Stimulated activated CD8-positive, alpha-beta memory T cell treated with anti-CD3 and anti-CD28 coated beads, Interleukin-15, amount 100 ng/mL, for 24 hours (primary cell): Measurements from ENCODE around the gene TMEM190.

ENCODE experiments used
- DNase-seq: peaks from one replicate; pipeline ENCODE4 v3.0.0-alpha.2; 2020; ENCODE audit warnings: low read depth

The TMEM190 gene

GRCh38 chr19:55372316-55373081 is 4.1 kb upstream of the TMEM190 start:
- no peak for DNase-seq

DNA sequence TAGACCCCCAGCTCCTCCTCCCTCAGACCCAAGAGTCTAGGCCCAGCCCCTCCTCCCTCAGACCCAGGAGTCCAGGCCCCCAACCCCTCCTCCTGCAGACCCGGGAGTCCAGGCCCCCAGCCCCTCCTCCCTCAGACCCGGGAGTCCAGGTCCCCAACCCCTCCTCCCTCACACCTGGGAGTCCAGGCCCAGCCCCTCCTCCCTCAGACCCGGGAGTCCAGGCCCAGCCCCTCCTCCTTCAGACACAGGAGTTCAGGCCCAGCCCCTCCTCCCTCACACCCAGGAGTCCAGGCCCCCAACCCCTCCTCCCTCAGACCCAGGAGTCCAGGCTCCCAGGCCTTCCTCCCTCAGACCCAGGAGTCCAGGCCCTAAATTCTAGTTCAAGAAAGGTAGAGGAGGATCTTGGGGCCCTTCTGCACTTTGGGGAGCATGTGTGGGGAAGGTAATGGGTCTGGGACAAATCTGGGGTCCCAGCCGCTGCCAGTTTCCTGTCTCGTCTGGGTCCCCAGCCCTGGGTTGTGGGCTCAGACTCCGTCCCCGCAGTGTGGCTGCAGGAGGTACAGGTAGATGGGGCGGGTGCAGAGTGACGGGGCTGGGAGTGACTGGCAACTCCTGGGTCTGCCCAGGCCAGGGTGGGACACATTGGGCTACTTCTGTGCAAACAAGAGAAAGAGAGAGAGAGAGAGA is 3.2 kb upstream of the TMEM190 start:
- DNase-seq = no peak

DNA sequence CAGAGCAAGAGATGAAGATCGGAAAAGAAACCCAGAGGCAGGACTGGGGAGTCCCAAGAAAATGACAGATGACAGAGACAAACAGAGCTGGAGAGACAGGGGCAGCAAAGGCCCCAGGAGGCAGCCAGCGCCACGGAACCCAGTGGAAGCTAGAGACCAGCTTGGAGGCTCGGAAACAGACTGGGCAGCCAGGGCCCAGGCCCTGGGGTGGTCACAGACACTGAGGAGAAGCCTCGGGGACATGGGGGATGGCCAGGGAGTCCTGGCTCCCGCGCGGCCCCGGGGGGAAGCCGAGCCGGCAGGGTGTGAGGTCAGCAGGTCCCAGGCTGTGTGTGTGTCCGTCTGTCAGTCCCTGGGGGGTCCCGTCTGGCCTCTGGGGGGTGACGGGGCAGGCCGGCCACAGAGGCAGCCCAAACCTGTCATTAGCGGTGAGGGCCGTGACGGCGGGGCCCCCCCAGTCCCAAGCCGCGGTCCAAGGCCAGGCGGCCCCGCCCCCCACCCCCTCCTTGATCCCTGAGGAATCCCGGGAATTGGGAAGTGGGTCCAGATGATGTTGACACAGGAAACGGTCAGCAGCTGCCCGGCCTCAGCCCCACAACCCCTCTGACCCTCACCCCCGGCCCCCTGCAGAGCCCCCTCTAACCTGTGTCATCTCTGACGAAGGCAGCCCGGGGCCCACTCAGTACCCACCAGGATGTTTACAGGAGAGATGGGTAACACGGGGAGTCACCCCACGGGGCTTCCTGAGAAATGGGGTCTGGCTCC is 2.5 kb upstream of the TMEM190 start:
- DNase-seq = no peak

DNA sequence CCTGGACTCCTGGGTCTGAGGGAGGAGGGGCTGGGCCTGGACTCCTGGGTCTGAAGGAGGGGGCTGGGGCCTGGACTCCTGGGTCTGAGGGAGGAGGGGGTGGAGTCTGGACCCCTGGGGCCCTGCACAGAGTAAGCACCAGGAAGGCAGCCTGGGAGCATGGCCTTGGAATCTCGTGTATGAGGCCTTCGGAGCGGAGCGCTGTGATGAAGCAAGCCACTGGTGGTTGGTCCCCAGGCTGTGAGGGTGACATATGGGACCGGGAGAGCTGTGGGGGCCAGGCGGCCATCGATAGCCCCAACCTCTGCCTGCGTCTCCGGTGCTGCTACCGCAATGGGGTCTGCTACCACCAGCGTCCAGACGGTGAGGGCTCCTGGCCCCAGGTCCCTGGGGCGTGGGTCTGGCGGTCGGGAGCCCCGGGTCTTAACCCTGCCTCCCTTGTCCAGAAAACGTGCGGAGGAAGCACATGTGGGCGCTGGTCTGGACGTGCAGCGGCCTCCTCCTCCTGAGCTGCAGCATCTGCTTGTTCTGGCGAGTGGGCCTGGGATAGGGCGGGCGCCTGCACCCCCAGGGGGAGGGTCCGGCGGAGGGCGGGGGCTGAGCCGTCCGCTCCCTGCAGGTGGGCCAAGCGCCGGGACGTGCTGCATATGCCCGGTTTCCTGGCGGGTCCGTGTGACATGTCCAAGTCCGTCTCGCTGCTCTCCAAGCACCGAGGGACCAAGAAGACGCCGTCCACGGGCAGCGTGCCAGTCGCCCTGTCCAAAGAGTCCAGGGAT is 918 bp downstream of the TMEM190 start:
- no peak for DNase-seq

GRCh38 chr19:55379174-55379573 is 2.5 kb downstream of the TMEM190 start:
- DNase-seq = no peak

DNA sequence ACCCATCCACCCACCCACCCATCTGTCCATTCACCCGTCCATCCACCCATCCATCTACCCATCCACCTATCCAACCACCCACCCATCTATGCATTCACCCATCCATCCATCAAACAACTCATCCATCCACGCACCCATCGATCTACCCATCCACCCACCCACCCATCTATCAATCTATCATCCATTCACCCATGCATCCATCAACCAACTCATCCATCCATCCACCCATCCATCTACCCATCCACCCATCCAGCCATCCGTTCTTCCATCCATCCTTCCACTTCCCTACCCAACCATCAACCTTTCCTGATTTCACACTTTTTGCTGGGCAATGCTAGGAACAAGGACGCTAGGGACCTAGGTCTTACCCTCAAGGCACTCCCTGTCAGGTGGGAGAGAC is 5.4 kb downstream of the TMEM190 start:
- DNase-seq = no peak

DNA sequence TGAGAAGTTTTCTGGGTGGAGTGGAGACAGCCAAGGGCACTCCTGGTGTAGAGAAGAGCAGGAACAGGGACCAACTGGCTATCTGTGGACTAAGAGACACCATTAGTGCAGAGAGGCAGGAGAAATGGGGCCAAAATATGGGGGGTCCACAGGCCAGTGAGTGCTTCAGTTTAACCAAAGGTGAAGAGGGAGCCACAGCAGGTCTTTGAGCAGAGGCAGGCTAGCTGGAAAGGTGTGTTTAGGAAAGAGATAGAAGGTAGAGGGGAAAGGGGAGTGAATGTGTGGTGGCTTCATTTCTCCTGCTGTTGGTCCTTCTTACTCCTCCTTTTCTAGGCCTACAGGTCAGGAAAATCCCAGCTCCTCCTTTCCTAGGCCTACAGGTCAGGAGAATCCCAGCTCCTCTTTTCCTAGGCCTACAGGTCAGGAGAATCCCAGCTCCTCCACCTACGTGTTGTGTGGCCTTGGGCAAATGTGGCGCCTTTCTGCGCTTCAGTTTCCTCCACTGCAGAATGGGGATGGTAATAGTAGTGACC is 6.0 kb downstream of the TMEM190 start:
- DNase-seq = no peak

DNA sequence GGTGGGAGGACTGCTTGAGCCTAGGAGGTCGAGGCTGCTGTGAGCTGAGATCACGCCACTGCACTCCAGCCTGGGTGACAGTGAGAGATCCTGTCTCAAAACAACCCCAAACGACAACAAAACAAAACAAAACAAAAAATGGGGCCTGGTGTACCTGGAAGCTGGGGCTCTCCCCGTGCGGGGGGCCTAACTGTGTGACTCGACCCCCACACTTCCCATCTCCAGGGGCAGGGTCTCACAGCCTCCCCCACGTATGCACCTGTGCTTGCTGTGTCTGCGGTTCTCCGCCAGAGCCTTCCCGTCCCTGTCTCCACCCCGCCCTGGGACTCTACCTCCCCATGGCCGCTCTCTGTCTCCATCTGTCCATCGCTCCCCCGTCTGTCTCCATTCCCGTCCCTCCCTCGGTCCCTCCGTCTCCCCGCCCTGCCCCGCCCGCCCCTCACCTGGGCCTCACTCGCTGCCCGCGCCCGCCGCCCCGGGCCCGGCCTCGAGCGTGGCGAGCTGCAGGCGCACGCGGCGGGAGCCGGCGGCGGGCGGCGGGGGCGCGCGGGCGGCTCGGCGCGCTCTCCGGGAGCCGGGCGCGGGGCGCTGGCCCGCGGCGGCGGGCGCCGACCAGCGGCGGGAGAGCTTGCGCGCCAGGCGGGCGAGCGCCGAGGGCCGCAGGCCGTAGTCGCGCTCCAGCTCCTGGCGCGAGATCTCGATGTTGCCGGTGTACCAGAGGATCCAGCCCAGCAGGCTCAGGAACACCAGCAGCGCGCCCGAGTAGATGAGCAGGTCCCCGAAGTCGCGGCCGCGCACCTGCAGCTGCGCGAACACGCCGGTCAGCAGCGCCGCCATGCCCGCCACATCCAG is 6.9 kb downstream of the TMEM190 start:
- DNase-seq = no peak

DNA sequence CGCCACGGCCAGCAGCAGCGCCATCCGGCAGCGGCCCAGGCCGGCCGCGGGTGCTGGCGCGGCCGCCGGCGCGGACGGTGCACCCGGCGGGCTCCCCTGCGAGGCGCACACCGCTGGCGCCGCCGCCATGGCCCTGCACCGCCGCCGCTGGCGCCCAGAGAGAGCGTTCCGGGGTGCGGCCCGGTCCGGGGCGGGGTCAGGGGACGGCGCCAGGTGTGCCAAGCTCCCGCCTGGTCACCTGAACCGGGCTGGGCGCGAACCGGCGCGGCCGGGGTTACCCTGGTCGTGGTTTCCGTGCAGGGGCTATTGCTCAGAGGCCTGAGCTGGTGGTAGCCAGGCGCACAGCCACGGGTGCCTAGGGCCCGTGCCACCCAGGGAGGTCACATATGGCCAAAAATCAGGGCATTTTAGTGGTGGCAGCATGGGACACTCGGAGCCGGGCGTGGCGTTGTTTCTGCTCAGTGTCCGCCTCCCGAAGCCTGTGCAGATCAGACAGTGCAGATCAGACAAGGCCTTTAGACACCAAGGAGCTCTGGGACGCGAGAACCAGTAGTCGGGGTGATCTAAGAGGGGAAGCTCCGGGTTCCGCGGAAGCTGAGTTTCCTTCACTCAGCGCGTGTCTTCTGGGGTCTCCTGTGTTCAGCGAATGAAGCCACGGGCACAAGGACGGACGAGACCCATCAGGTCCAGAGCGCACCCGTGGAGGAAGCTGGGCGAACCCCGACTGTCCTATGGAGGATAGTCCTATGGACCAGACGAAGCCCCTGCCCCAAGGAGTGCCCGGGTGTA is 7.7 kb downstream of the TMEM190 start, which contains the start of gene TMEM238:
Gene TMEM238, minus strand, starts transcription at position 162 of the 789 bp plus-strand sequence. Its CDS starts 33 bp downstream, at position 129.
- no peak for DNase-seq

GRCh38 chr19:55384920-55385723 is 8.5 kb downstream of the TMEM190 start:
- peak; percentile 77 for DNase-seq

DNA sequence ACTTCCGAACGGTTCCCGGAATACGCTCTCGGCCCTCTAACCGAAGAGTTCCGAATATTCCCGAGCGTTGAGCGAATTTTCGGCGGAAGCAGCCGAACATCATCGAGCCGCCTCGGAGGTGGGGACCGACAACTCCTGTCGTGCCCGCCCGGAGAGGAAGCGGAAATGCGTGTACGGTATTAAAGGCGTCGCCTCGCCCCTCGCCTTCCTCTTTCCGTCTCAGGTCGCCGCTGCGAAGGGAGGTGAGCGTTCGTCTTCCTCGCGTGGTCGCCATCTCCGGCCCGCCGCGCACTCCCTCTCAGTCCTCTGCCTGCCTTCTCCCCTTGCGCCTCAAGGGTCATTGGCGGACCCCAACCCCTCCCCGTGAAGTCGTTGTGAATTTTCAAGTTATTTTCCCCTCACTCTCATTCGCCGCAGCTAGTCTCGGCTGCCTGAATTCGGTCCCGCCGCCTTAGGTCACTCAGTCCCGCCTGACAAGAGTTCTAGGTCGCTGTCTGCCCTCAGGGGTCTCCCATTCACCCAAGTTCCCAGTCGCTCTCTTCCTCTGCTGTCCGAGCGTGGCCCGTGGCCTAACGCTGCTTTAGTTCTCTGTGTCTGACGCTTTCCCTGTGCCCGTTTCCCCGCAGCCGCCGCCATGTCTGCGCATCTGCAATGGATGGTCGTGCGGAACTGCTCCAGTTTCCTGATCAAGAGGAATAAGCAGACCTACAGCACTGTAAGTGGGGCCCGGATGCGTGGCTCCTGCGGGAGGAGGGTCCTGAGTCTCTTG is 9.3 kb downstream of the TMEM190 start, which contains the start of gene RPL28:
Gene RPL28, plus strand, starts transcription at position 209 of the 769 bp plus-strand sequence. Its CDS starts 426 bp downstream, at position 635.
- peak; percentile 90 for DNase-seq

GRCh38 chr19:55386493-55386971 is 9.9 kb downstream of the TMEM190 start:
- no peak for DNase-seq

DNA sequence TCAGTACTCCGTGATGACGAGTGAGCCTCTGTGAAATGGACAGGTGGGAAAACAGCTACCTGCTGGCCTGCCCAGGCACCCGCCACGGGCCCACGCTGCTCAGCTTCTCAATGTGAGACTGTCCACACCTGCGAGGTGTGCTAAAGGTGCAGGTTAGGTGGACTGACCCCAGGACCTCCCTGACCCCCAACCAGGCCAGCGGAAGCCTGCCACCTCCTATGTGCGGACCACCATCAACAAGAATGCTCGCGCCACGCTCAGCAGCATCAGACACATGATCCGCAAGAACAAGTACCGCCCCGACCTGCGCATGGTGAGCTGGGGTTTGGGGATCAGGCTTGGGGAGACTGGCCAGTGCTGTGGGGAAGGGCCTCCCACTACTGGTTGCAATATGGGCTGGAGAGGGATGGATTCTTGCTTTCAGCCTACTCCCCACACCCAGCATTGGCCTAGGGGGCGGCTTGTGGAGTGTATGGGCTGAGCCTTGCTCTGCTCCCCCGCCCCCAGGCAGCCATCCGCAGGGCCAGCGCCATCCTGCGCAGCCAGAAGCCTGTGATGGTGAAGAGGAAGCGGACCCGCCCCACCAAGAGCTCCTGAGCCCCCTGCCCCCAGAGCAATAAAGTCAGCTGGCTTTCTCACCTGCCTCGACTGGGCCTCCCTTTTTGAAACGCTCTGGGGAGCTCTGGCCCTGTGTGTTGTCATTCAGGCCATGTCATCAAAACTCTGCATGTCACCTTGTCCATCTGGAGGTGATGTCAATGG is 11.3 kb downstream of the TMEM190 start:
- no peak for DNase-seq

DNA sequence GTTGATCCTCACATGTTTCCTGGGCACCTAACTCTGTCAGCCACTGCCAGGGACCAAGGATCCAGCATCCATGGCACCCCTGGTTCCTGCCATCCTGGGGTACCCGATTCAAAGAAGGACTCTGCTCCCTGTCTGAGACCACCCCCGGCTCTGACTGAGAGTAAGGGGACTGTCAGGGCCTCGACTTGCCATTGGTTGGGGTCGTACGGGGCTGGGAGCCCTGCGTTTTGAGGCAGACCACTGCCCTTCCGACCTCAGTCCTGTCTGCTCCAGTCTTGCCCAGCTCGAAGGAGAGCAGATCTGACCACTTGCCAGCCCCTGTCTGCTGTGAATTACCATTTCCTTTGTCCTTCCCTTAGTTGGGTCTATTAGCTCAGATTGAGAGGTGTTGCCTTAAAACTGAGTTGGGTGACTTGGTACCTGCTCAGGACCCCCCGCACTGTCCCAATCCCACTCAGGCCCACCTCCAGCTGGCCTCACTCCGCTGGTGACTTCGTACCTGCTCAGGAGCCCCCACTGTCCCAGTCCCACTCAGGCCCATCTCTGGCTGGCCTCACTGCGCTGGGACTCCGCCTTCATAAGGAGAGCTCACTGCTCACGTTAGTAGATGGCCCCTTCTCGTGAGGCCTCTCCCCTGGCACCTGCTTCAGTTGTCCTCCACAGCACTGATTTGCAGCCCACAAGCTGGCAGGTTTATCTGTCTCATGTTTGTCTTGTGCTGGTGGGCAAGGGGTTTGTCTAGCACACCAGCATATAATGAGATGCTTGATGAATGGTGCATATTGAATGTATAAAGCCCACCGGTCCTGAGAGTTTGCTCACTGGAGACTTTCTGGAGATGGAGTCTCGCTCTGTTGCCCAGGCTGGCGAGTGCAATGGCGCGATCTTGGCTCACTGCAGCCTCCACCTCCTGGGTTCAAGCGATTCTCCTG is 13.0 kb downstream of the TMEM190 start:
- no peak for DNase-seq

DNA sequence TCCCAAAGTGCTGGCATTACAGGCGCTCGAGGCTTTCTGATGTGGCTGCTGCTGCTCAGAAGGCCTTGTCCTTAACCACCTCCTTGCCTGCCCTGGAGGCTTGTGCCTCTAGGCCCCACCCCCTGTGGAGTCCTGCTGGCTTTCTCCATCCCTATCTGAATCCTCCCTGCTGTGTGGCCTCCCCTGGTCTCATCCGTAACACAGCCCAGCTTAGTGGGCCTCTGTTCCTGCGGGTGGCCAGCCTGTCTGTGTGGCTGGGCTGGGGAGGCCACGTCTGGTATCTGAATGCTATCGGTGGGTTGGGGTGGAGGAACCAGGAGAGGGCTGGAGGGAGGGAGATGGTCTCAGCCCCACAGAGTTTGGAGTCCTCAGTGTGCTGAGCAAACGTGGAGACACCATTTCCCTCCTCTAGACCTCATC is 13.8 kb downstream of the TMEM190 start:
- DNase-seq = no peak

DNA sequence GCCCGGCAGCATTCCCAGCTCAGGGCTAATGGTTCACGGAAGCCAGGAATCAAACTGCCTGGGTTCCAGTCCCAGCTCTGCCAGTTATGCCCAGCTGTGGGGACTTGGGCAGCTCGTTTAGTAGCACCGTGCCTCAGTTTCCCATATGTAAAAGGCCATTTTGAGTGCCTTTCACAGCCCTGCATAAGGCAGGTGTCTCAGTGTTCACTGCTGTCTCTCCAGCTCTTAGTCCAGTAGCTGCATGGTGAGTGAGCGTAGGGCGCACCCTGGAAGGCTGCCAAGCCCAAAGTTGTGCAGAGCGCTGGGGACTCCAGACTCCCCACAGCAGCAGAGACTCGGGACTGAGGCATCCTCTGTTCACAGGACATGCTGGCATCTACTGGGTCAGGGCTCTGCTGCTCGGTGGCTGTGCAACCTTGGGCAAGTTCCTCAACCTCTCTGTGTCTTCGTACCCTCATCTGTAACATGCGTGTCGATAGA is 14.6 kb downstream of the TMEM190 start:
- DNase-seq = no peak
